ENCODE data around the gene AK5. TPM values are rescaled to one million over a fixed set of nuclear protein-coding genes. Genes with fewer than 3 reads are reported as not detected.

Gene AK5
- total RNA-seq, 1 donor from 2014 or later, result not detected

DNA sequence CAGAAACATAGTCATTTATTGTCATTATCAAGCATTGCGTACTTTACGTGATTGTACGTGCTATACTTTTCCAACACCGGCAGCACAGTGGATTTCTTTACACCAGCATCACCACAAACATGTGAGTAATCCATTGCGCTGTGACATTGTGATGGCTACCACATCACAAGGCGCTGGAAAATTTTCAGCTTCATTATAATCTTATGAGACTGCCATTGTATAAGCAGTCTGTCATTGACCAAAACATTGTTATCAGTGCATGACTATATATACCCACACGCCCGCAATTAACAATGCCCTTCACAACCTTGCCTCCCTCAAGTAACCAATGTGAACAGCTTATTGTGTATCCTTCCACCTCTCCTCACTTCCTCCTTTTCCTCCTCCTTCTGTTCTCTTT is 263.0 kb downstream of the AK5 start:
- ATAC-seq, result no peak

DNA sequence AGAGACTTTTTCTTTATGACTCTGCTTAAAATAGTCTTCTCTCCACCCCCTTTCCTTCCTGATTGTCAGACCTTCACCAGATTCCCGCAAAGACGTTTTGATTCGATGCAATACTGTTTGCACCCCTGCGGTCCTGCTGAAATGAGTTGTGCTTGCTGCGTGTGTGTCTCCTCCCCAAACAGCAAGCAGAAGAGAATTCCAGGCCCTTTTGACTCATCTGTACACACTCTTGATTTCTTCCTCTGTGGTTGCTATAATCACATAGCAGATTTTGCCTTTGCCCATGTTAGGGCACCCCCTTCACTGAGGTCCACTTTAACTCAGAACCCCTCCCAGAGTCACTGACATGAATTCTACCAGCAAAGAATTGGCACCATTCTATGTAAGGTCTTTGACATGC is 264.2 kb downstream of the AK5 start:
- no peak for ATAC-seq

DNA sequence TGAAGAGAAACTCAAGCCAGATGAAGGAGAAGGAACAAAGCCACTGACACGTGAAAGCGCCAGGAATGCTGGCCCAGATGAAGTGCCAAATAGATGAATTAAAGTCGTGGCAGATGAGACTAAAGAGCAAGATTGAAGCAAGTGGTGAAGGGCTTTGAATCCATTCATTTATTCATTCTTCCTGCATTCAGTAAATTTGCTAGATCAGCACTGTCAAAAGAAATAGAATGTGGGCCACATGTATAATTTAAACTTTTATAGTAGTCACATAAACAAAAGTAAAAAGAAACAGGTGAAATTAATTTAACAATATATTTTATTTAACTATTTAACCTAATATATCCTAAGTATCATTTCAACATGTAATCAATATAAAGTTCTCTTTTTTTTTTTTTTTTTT is 265.1 kb downstream of the AK5 start:
- ATAC-seq, result no peak

DNA sequence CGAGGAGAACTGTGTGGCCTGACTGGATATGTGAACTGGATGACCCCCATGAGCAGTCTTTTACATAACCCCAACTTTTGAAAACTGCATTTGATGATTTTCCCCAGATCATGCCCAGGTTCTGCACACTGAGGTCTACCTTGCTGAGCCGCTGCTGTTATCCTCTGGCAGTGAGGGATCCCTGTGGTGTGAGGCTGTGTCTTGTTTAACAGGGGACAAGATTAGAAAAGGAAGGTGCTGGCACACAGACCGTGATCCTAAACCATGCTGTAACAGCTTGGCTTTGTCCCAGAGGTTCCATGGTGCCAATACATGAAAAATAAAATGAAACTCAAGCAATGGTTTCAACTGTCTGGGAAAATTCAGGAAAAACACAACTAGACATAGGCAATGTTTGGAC is 266.5 kb downstream of the AK5 start:
- no peak for ATAC-seq

DNA sequence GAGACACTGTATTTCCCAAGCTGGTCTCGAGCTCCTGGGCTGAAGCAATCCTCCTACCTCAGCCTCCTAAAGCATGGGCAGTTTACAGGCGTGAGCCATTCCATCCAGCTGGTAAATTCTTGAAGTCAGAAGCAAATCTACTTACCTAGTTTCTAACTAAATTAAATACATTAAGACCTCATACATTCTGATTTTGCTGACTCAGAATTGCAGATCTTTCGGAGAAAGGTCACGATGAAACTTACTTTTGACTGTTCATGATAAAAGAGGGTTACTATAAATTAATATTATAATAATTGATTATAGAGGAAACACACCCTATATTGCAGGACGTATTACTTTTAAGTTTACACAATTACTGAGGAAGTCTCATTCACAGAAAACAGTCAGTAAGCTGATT is 268.3 kb downstream of the AK5 start:
- no peak for ATAC-seq

DNA sequence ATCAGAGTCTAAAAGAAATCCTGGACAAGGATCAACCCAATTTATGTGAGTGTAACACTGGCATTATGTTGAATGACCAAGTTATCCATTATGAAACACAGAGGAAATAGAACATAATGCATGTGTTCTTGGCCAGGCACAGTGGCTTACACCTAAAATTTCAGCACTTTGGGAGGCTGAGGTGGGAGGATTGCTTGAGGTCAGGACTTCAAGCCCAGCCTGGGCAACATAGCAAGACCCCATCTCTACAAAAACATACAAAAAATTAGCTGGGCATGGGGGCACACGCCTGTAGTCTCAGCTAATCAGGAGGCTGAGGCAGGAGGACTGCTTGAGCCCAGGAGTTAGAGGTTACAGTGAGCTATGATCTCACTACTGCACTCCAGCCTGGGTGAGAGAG is 270.8 kb downstream of the AK5 start:
- no peak for ATAC-seq

DNA sequence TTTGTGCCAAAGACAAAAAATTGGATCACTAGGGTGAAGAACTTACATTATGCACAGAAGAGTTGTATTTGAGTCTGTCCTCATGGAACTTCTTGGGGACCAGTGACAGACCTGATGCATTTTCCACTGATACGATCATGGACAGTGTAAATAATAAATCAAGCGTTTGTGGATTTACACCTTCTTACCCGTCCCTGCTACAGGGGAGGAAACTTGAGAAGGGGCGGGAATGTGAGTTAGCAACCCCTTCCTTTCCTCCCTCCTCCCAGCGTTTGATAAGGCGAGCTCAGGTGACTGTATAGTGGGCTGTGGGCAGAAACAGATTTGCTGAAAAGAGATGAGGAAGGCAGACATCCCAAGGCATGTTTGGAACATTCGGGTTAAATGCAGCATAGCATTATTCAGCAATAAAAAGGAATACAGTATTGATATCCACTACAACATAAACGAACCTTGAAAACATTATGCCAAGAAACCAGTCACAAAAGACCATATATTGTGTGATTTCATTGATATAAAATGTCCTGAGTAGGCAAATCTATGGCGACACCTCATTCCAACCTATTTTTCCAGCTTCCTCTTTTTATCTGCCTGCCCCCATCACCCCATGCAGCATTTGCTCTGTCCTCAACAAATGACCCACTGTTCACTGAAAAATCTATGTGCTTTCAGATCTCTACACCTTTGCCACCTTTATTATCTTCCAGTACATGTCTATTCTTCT is 271.9 kb downstream of the AK5 start:
- no peak for ATAC-seq

DNA sequence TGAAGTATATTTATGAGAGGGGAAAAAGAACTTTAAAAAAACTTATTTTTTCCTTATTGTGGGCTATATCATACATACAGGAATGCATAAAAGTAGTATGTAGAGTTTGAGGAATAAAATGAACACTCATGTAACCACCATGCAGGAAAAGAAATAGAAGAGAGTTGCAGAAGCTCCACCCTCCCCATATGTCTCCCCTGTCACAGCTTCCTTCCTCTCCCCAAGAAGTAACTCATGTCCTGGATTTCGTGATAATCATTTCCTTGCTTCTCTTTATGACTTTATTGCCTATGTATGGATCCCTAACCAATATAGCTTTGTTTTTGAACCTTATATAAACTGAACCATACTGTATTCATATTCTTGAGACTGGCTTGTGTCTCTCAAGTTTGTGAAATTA is 274.2 kb downstream of the AK5 start:
- ATAC-seq, result no peak

DNA sequence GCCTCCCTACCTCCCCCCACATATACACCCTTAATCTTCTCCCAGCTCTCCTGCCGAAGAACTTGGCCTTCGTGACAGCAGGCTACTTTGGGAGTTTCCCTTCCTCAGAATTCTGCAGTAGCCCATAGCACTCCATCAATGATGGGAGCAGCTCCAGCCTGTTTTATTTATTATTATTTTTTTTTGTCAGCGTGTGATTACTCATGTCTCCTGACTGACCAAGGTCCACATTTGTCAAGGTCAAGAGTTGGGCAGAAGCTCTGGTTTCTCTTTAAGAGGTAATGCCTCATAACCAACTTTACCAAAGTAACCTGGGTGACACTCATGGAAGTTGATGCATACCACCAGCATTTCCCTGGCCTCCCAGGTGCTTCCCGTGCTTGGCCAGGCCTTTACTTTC is 275.2 kb downstream of the AK5 start:
- ATAC-seq, result no peak

DNA sequence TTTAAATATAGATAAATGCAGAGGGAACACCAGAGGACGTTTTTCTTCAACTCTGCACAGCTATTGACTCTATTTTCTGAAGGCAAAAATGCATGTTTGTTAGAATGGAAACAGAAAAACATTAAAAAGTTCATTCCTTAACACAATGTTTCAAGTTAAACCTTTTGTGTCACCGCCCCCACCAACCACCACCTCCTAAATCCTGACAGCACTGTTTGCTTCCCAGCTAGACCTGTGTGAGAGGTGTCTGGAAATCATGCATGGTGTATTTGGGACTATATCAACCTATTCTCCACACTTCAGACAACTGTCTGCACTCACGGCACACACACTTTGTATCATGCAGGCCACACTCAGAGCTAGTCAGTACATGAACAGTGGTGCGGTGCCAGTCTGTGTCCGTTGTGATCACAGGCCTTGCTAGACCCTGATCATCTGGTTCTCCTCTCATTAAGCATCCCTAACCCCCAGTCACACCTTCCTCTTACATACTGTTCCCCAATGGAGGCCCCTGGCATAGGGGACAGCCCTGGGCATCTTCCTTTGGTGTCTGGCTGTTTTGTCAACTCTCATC is 276.9 kb downstream of the AK5 start:
- no peak for ATAC-seq

DNA sequence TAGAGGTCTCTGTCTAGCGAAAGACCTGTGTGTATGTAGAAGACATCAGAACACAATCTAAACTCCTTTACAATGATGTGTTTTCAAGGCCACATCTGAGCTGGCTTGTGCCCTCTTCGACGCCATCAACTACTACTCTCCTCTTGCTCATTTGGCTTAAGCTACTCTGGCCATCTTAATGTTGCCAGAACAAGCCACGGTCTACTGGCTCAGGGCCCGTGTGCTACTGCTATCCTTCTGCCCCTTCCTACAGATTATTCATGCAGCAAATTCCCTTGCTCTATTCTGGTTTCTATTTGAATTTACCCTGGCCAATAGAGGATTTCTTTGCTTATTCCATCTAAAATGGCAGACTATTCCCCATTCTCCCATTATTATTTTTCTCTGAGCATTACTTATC is 278.9 kb downstream of the AK5 start:
- ATAC-seq, result no peak

DNA sequence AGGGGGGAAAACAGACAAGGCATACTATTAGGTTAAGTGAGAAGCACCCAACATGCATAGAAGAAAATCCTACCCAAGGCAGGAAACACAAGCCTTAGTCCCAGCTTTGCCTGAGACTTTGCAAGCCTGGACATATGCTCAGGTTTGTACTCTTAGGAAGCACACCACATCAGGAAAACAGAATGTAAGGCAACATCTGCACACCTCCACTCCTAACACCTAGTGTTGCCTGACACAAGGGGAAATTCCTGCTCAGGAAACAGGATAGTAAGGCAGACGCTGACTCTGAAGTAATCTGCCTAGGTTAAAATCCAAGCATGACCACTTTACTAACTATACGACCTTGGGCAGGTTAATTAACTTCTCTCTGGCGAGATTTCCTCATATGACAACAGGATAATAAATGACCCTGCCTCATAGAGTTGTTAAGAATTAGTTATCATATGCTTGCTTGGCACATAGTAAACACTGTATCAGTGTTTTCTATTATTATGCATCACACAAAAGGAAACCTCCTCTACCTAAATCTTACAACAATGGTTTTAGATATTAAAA is 280.9 kb downstream of the AK5 start:
- no peak for ATAC-seq

DNA sequence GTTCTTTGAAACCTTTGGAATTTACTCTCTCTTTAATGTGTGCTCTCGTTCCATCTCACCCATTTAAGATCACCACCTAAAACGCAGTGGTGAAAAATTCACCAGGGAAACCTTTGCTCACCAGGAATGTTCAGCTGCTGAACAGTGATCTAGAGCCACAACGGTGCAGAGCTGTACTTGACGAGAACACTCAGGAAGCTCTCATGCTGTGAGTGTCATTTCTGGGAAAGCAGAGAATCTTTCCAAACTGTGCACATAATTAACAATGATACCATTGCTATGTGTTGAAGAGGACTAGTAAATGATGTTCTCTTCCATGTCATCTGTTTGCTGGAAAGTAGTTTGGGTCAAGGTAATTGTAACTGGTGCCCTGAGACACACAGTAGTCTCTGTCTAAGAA is 283.5 kb downstream of the AK5 start:
- ATAC-seq, result no peak

DNA sequence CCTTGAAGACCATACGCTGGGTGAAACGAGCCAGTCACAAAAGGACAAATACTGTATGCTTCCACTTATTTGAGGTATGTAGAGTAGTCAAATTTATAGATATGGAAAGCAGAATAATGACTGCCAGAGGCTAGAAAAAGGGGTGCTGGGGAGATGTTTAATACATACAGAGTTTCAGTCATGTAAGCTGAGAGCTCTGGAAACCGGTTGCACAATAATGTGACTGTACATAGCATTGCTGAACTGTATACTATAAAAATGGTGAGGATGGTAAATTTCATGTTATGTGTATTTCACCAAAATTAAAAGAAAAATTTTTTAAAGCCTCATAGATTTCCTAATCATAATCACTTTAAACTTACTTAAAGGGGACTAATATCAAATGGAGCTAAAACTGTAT is 289.8 kb downstream of the AK5 start:
- no peak for ATAC-seq

DNA sequence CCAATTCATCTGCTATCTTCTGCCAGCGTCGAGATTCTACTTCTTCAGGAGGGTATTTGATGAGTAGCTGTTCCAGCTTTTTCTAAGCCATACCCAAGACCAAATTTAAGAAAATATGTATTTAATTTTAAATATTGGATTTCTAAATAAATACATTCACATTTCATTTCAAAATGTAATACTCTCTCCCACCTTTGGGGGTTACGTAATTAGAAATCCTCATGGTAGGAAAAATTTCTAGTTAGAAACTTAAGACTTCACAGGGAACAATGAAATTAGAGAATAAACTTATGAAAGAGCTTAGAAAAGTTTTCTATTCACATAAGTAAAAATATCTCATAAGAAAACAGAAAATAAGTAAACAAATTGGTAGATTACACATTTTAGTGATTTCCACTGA is 297.7 kb downstream of the AK5 start:
- ATAC-seq, result no peak

DNA sequence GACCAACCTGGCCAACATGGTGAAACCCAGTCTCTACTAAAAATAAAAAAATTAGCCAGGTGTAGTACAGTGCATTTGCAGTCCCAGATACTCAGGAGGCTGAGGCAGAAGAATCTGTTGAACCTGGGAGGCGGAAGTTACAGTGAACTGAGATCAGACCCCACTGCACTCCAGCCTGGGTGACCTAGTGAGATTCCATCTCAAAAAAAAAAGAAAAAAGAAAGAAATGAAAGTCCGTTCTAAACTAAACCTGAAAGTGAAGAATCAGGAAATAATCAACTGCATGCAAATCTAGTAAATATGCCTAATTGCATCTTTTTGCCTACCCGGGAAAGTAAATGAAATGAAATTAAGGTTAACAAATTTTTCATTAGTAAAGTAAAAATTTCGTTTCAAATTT is 301.1 kb downstream of the AK5 start:
- no peak for ATAC-seq

DNA sequence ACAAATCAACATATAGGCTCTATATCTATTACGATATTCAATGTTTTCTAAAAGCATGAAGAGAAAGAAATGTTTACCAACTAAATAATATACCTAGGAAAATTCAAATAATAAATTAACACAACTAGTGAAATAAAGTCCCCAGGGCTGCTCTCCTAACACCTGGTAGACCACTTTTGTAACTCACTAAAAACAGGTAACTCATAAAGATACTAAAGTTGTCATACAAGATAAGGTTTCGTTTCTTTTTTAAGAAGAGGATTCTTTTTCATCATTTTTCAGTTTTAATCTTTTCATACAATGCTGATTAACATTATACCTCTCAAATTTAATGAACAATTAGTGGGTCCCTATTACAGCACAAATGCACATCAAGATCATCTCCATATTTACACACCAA is 301.7 kb downstream of the AK5 start:
- ATAC-seq, result no peak

DNA sequence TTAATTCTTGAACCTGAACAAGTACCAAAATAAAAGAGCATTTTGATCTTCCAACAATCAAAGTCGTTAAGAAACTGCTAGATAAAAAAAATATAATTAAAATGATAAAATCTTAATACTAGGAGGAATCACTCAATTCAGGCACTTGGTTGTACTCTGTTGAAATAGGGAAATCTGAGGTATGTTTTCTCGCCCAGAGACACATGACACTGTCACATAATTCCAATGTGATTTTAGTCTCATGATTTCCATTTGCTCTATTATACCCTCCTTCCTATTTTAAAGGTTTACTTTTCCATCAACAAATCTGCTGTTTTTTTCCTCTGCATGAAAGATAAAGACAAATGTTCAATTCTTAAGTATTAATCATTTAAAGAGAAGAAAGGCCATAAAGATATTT is 303.1 kb downstream of the AK5 start:
- ATAC-seq, result no peak

DNA sequence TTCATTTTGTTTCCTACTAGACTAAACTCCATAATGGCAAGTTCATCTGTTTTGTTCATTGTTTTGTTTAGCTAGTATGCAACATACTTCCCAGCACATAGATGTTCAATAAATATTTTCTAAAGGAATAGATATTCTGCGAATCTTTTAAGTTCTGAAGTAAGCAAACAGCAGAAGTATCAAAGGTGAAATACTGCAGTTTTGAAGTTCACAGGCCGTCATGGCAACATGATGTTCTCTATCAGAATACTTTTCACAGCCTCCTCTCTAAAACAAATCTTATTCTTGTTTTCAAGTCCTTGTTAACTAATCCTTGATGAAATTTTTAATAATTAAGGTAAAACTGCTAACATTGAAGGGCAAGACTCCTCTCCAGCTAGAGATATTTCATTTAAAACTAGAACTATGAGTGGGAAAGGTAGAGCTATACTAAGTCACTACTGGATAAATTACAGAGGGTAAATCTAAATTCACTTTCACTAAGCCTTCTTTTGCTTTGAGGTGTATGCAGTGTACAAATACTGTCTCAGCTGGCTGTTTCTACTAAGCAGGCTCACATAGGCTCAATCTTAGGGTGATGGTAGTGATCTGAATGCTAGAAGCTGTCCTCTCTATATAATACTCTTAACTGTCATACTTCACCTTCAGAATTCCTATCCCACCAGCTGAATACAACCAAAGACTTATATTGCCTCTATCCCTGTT is 303.9 kb downstream of the AK5 start:
- no peak for ATAC-seq

DNA sequence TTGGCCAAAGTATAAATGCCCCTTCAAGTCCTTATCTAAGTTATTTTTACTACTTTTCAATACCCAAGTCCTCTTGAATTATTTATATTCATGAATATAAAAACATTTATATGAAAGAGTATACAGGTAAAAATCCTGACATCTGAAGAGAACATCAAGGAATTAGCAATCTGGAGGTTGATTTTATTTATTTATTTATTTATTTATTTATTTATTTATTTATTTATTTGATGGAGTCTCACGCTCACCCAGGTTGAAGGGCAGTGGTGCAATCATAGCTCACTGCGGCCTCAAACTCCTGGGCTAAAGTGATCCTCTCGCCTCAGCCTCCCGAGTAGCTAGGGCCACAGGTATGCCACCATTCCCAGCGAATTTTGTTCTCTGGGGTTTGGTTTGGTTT is 307.4 kb downstream of the AK5 start:
- no peak for ATAC-seq

DNA sequence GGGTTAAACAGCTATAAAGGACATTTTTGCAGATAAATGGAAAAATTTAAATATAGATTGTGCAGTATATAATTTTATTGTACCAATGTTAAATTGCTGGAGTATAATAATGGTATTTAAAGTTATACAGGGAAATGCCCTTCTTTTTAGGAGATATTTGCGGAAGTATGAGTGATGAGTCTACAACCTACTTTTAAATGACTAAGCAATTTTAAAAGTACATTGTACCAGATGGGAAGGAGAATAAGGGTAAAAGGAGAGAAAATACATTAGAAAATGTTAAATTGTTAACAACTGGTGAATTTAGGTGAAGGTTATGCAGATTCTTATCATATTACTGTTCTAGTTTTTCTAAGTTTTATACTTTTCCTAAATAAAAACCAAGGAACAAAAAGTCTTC is 308.8 kb downstream of the AK5 start:
- ATAC-seq, result no peak

DNA sequence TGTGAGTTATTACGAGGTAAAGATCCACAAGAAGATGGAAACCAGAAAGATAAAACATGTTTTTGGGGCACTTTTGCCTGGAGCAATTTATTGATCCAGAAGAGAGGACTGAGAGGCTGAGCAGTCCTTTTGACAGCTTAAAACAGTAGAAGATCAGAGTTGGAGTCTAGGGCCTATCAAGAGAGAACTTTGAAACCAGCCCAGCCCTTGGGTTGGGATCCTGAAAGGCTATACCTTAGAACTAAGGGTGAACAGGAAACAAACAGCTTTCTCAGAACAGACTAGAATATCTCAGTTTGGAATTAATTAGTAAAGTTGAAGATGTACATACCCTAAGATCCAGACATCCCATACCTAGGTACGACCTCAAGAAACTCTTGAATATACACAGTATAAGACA is 311.1 kb downstream of the AK5 start:
- no peak for ATAC-seq

DNA sequence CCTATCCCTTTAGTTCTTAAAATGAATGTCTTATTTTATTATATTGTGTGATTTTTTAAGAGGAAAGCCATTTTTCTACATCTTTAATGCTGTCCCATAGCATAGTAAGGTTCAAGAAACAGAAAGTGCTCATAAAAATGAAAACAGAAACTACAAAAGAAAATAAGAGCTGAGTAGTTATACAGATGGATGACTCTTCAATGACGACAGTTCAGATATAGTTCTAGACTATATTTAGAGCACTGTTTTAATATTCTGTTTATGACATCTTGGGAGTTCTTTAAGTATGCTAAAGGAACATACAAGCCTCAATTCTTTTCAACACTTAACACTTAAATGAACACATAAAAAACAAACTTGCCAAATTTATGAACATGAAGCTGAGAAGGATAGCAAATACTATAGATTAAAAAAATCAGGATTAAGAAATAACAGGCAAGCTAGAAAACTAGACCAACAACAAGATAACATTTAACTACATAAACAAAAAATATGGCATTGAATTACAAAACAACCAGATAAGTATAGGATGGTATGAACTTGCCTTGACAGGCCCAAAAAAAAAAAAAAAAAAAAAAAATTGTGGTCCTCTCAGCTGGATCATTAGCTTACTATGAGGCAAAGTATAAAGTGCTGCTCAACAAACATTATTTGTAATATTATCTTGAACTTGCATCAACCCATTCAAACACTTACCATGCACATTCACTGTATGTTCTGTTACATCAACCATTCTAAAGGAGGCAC is 312.7 kb downstream of the AK5 start:
- ATAC-seq, result no peak
